GM06990 (cell line): Measurements from ENCODE around the gene ATF6B.

ENCODE experiments used
- DNase-seq: peaks from one replicate; pipeline ENCODE4 v3.0.0-alpha.2; 2011; ENCODE audit not compliant: insufficient read length; ENCODE audit errors: extremely low read depth
- H3K27me3 ChIP-seq: replicated peaks from 2 replicates; pipeline ENCODE4 v1.6.0; 2011; ENCODE audit warnings: low read length; ENCODE audit not compliant: control insufficient read depth, insufficient read depth
- H3K36me3 ChIP-seq: 2 replicates; pipeline ENCODE4 v1.5.1; 2011; ENCODE audit warnings: low read length; ENCODE audit not compliant: control insufficient read depth, insufficient read depth
- H3K4me3 ChIP-seq: replicated peaks from 2 replicates; pipeline ENCODE4 v1.5.1; 2011; ENCODE audit warnings: low read depth, mild to moderate bottlenecking, control low read depth, low read length
- CTCF ChIP-seq: IDR thresholded peaks from 2 replicates; pipeline ENCODE4 v1.5.1; 2011; ENCODE audit warnings: low read length, control low read depth, mild to moderate bottlenecking, inconsistent platforms; ENCODE audit not compliant: insufficient read depth, poor library complexity, severe bottlenecking

ATF6B gene

GRCh38 chr6:32109114-32109764, 18.8 kb downstream of the ATF6B start, which contains the start of gene TNXB:
Gene TNXB, minus strand, starts transcription at chr6:32109338. Its CDS starts 11,140 bp downstream, at chr6:32098198.
- Histone ChIP-seq H3K27me3 (no peaks in the 10 kb centered on the region; the same call in 1 of the 2 replicates), H3K4me3 (no peak within 1 kb of the TSS), H3K36me3 (peaks cover 9% of the 10 kb centered on the region)
- DNase-seq, result no peak
- no peak for TF ChIP-seq CTCF

GRCh38 chr6:32108727-32109113, 19.3 kb downstream of the ATF6B start:
- peaks cover 4% of the 10 kb centered on the region for H3K36me3 ChIP-seq
- no peaks in the 10 kb centered on the region; the same call in 1 of the 2 replicates for H3K27me3 ChIP-seq
- no peak overlapping the region for H3K4me3 ChIP-seq
- TF ChIP-seq CTCF, result no peak
- DNase-seq, result no peak

- no peak overlapping the region for H3K4me3 ChIP-seq
- no peak for DNase-seq
- TF ChIP-seq CTCF, result no peak
- no peaks in the 10 kb centered on the region; the same call in 1 of the 2 replicates for H3K27me3 ChIP-seq
- H3K36me3 ChIP-seq, result peaks cover 2% of the 10 kb centered on the region
Observed at GRCh38 chr6:32108094-32108627, 19.9 kb downstream of the ATF6B start.

- no peak for TF ChIP-seq CTCF
- no peaks in the 10 kb centered on the region; the same call in 1 of the 2 replicates for H3K27me3 ChIP-seq
- H3K4me3 ChIP-seq, result no peak overlapping the region
- DNase-seq, result no peak
- peaks cover 2% of the 10 kb centered on the region for H3K36me3 ChIP-seq
Observed at GRCh38 chr6:32107406-32107805, 20.6 kb downstream of the ATF6B start.

GRCh38 chr6:32105433-32105832, 22.6 kb downstream of the ATF6B start:
- no peaks in the 10 kb centered on the region for H3K36me3 ChIP-seq
- H3K27me3 ChIP-seq, result no peaks in the 10 kb centered on the region; the same call in 1 of the 2 replicates
- H3K4me3 ChIP-seq, result no peak overlapping the region
- DNase-seq, result no peak
- TF ChIP-seq CTCF, result no peak
